PC-3 (cell line): ENCODE measurements around the gene PGP.

ENCODE experiments used
- EZH2 ChIP-seq: fragments of 300-600 bp; sonication (generic); IDR thresholded peaks from one replicate; pipeline ENCODE4 v1.6.1; 2017; ENCODE audit warnings: antibody characterized with exemption, mild to moderate bottlenecking, low read length; ENCODE audit not compliant: unreplicated experiment
- EZH2phosphoT487 ChIP-seq: fragments of 300-600 bp; sonication (generic); IDR thresholded peaks from 2 replicates; pipeline ENCODE4 v1.6.1; 2018; ENCODE audit warnings: mild to moderate bottlenecking, antibody characterized with exemption, low read length, borderline replicate concordance
- TF ChIP-seq, protein P1 (sequence below): fragments of 300-600 bp; sonication (generic); conservative IDR thresholded peaks from 2 replicates; pipeline ENCODE4 v1.5.1; 2017; ENCODE audit warnings: antibody characterized with exemption, low read depth, mild to moderate bottlenecking, low read length

DNA sequence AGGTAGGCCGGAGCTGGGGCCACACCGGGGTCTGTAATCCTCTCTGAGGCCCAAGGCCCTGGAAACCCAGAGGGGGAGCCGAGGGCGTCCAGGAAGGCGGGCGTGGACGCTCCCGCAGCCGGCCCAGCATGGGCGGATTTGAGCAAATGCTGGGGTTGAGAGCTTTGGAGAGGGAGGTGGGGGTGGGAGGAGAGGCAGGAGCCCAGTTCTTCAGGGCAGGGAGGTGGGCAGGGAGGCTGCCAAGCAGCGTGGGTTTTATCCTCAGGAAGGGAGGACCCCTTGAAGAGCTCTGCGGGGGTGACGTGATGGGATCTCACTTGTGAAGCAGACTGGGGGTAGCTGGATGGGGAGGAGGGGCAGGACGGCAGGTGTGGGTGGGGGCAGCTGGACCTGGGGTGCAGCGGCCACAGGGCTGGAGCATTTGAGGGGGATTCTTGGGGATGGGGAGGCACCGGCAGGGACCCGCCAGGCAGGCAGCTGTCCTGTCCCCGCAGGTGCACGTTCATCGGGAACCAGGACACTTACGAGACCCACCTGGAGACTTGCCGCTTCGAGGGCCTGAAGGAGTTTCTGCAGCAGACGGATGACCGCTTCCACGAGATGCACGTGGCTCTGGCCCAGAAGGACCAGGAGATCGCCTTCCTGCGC is 41.8 kb downstream of the PGP start:
- TF ChIP-seq, protein P1, sequence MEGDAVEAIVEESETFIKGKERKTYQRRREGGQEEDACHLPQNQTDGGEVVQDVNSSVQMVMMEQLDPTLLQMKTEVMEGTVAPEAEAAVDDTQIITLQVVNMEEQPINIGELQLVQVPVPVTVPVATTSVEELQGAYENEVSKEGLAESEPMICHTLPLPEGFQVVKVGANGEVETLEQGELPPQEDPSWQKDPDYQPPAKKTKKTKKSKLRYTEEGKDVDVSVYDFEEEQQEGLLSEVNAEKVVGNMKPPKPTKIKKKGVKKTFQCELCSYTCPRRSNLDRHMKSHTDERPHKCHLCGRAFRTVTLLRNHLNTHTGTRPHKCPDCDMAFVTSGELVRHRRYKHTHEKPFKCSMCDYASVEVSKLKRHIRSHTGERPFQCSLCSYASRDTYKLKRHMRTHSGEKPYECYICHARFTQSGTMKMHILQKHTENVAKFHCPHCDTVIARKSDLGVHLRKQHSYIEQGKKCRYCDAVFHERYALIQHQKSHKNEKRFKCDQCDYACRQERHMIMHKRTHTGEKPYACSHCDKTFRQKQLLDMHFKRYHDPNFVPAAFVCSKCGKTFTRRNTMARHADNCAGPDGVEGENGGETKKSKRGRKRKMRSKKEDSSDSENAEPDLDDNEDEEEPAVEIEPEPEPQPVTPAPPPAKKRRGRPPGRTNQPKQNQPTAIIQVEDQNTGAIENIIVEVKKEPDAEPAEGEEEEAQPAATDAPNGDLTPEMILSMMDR = no peak
- TF ChIP-seq EZH2phosphoT487 (no peak), EZH2 (no peak)
